Embryonic facial prominence (tissue), 1 donor: Measurements from ENCODE around the gene MAGEF1.

ENCODE experiments used
- DNase-seq: peaks from one replicate; pipeline ENCODE4 v3.0.0-alpha.2; 2016; ENCODE audit errors: extremely low spot score

MAGEF1 gene

DNA sequence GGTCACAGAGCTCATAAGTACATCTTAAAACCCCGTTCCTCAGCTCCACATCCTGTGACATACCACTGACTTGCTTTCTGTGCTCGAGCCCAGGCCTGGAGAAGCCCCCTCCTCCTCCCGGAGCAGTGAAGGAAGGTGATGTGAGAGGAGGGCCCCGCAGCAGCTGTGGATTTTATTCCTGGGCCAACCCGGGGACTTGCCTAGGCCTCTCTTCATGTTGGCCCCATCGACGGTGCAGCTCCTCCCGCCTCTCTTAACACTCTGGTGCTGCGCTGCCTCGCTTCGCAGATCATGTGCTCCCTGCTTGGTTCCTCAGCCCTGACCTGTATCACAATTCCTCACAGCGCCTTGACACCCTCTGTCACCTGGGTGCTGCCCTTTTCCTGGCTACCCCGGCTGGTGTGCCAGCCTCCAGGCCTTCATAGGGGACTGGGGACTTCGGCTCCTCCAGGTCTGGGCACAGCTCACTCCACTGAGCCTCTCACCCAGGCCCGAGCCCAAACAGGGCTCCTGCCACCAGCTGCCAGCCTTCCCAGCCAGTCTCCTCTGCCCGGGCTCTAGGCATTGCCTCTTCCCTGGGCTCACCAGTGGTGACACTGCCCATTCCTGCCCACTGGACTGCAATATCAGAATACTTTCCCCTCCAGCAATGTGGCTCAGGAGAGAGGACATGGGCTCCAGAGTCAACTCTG, 21.5 kb downstream of the MAGEF1 start:
- DNase-seq = no peak

GRCh38 chr3:184688882-184689271, 23.0 kb downstream of the MAGEF1 start:
- DNase-seq = no peak

GRCh38 chr3:184688251-184688881, 23.5 kb downstream of the MAGEF1 start:
- DNase-seq = no peak

DNA sequence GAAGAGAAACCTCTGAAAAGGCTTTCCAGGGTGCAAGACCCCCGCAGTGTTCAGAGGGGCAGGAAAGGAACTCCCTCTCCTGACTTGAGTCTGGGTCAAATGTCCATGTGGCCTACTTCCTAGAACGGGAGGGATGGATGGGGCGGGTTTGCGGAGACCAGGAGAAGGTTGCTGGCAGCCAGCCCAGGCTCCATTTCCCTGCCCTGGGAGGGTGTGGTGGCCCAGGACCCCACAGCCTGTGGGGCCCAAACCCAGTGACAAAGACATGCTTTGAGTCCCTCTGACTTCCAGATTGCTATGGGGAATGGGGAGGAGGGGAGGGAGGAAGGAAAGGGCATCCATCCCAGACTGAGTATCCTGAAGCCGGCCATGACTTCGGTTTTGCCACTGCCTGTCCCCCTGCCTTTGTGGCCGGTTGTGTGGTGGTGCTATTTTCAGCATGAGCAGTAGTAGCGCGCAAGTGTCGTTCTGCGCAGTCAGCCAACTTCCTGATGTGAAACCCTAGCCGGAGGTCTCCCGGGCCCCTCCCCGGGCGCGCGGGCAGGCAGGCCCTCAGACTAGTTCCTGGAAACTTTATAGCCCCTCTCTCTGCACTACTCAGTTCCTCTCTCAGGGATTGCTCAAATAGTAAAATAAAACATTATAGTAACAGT, 24.4 kb downstream of the MAGEF1 start:
- peak; percentile 72 for DNase-seq

GRCh38 chr3:184685646-184686045, 26.2 kb downstream of the MAGEF1 start:
- DNase-seq = no peak

- no peak for DNase-seq
Observed at GRCh38 chr3:184685055-184685454, 26.8 kb downstream of the MAGEF1 start.

- no peak for DNase-seq
Observed at GRCh38 chr3:184683900-184684560, 27.8 kb downstream of the MAGEF1 start.

DNA sequence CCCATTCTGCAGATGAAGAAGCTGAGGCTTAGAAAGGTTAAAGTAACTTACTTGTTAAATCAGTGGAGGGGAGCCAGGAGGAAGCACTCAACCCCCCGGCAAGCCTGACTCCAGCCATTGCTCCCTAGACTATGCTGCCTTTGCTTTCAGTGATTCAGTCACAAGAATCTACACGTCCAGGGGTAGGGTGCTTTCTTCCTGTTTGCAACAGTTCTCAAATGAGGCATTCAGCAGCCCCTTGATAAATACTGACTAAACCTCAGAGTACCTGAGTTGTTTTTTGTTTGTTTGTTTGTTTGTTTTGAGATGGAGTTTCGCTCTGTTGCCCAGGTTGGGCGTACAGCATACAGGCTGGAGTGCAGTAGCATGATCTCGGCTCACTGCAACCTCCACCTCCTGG, 28.6 kb downstream of the MAGEF1 start:
- no peak for DNase-seq

DNA sequence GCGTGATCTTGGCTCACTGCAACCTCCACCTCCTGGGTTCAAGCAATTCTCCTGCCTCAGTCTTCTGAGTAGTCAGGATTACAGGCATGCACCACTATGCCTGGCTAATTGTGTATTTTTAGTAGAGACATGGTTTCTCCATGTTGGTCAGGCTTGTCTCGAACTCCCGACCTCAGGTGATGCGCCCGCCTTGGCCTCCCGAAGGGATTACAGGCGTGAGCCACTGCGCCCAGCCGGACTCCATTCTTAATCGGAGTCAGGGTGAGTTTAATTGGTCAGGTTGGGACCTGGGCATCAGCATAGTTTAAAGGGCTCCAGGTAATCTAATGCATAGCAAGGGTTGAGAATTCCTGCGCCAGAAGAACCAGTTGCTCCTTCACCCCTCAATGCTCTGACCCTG, 29.2 kb downstream of the MAGEF1 start:
- no peak for DNase-seq

- DNase-seq = no peak
Observed at GRCh38 chr3:184680385-184681345, 31.2 kb downstream of the MAGEF1 start.

GRCh38 chr3:184679056-184679816, 32.6 kb downstream of the MAGEF1 start:
- DNase-seq = no peak

GRCh38 chr3:184678317-184679055, 33.4 kb downstream of the MAGEF1 start:
- DNase-seq = no peak

DNA sequence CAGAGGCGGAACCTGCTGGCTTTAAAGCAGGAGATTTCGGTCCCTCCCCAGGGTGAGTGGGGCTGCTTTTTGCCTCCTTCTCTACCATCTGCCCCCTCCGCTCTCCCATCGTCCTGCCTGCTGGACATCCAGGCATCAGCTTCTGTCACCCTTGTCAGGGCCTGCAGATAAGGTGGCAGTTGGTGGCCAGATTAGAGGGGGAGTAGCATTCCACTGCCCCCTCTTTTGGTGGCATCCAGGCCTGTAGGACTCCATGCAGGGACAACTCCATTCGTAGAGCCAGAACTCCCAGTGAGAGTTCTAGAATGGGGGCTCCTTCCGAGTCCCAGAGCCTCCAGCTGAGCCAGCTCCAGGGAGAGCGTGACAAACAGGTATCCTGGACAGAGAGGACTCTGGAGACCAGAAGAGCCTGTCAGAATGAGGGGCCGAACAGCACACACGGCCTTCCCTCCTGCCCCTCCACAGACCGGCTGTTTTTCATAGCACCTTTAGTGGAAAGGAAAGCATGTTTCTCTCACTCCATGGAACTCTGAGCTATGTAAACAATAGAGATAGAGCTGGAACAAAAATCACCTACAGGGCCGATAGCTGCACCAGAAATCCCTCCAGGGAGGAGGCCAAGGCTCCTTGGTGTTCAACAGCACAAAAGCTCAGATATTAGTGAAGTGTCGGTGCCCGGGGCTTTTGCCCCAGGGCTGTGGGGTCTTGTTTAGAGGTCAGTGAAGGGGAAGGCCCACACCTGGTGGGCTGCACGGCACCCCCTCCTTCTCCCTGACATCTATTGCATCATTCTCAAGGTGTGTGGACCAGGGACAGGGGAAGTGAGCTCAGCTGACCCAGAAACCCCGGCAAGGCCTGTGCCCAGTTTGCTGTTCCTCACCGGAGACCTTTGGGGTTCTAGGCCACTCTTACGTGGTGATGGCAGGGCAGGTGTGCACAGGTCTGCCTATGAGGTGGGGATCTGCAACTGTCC, 34.2 kb downstream of the MAGEF1 start:
- DNase-seq = no peak

GRCh38 chr3:184676927-184677326, 34.9 kb downstream of the MAGEF1 start:
- no peak for DNase-seq

- no peak for DNase-seq
Observed at GRCh38 chr3:184674626-184675025, 37.2 kb downstream of the MAGEF1 start.

- DNase-seq = no peak
Observed at GRCh38 chr3:184672977-184673870, 38.6 kb downstream of the MAGEF1 start.

DNA sequence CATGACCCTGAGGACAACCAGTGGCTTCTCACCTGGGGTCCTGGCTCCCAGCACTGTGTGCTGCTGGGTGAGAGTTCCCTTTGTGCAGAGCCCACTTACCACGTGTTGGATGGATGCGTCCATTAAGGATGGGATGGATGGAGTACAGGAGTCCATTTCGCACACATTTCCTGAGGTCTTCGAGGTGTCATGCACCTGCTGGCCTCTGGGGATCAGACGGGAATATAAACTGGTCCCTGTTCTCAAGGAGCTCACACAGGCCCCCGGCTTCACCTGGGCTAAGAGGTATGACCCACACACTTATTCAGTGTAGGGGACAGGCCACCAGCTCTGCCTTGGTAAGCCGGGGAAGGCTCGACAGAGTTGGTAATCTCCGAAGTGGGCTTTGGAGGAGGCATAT, 39.5 kb downstream of the MAGEF1 start:
- no peak for DNase-seq

DNA sequence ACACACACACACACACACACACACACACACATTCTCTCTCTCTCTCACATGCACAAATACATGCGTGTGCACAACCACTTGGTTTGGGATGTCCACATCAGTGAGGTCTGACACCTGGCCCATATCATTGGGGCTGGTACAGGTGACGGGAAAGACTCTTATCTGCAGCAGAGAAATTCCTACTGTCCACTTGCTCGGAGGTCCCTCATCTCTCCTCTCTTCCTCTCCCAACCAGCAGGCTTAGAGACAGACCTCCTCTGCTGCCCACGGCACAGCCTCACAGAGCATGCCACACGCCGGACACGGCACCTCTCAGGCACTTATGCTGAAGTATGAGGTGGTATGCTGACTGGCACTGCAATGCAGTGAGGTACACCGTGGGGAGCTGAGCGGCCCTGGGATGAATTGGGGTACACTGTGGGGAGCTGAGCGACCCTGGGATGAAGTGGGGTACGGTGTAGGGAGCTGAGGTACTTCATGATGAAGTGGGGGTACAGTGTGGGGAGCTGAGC, 41.7 kb downstream of the MAGEF1 start:
- DNase-seq = no peak
